ENCODE measurements around the gene FDX2.
"Not testable (repeated sequence)": the region's sequence is repeated elsewhere in the genome, so short reads cannot be mapped to it uniquely, and the experiment has no call there.

The FDX2 gene

GRCh38 chr19:10315335-10316214 is at the start of gene FDX2:
TSS of gene FDX2 (minus strand) at chr19:10316015. CDS start at chr19:10315996, 19 bp downstream.
- DNase-seq: peak; percentile 63

DNA sequence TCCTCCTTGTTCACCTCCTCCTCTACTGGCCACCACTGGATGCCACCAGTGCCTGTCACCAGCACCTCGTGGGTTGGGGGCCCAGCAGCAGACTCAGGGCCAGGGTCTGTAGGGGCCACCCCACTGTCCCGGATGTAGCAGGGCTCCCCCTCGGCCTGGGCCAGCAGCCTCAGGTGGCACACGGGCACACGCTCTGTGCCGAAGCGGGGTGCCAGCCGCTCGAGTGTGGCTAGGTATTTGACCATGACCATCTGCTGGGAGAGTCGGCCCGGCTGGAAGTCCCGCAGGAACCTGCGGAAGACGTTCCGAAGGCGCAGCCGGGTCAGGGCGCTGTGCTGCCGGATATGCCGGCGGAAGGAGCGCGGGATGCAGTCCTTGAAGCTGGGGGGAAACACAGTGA is 49.7 kb upstream of the FDX2 start:
- DNase-seq: no peak

GRCh38 chr19:10364644-10365043 is 48.8 kb upstream of the FDX2 start:
- no peak for DNase-seq

DNA sequence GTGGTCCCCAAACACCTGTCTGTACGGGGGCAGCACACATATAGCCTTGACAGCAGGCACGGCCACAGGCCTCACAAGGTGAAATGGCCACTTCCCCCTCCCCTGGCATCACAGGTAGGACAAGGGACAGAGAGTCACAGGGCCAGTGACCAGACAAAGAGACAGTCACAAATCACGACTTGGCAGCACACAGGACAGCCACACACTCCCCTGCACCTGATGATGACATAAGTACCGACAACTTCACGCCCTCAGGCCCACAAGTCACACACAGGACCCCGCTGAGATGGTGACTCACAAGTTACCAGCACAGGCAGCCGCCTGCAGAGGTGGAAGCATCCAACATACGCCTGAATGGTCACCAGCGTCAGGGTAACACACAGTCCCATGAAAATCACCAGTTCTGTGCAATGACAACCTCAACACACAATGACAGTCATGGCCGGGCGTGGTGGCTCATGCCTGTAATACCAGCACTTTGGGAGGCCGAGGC is 48.0 kb upstream of the FDX2 start:
- no peak for DNase-seq

GRCh38 chr19:10362259-10362658 is 46.4 kb upstream of the FDX2 start:
- no peak for DNase-seq

- no peak for DNase-seq
These were observed 45.8 kb upstream of the FDX2 start for GRCh38 chr19:10361569-10362011.

DNA sequence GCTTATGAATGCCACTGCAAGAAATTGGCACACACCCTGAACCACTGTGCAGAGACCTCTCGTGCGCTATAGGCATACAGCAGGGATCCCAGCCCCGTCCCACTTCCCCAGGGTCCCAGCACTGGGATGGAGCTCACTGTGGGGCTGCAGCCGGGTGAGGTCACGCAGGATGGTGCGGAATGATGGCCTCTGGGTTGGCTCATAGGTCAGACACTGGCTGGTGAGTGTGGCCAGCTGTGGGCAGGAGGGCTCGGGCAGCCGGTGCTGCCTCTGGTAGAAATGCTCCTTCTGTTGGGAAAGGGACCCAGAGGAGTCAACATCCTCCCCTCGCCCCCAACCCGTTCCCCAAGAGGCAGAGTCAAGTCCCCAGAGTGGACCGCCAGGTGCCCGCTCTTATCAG is 40.6 kb upstream of the FDX2 start:
- DNase-seq: no peak

GRCh38 chr19:10353793-10354391 is 38.1 kb upstream of the FDX2 start:
- DNase-seq: no peak

DNA sequence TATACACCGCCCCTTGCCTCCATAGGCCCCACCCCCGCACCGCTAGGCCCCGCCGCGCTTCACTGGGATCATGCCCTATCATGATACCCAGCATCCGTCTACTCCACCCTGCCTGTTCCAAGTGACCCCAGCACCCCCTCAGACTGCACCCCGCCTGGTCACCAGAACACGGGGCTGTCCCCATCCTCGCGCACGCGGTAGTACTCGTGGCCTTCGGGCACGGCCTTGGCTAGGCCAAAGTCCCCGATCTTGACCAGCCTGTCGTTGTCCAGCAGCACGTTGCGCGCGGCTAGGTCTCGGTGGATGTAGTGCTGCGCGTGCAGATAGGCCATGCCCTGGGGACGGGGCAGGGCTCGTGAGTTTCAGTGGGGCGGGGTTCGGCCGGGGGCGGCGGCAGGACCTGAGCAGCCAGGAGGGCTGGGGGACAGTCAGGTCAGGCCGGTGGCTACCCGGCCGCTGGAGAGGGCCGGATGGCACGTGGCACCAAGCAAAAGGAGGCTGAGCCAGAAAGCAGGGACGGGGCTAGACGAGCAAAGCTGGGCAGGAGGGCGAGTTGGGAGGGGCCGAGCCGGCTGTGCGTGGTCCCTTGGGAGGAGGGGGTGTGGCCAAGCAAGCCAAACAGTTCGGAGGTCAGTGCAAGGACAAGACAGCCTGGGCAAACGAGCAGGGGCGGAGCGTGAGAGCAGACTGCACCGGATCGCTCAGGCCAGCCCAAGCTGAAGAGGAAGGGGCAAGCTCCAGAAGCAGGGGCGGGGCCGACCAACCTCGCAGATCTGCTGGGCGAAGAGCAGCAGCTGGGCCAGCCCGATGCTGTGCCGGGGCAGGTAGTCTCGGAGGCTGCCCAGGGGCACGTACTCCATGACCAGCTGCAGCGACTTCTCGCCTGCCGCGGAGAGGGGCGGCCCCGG is 37.2 kb upstream of the FDX2 start:
- no peak for DNase-seq

GRCh38 chr19:10346509-10346908 is 30.7 kb upstream of the FDX2 start:
- no peak for DNase-seq

GRCh38 chr19:10344780-10345179 is 29.0 kb upstream of the FDX2 start:
- no peak for DNase-seq

DNA sequence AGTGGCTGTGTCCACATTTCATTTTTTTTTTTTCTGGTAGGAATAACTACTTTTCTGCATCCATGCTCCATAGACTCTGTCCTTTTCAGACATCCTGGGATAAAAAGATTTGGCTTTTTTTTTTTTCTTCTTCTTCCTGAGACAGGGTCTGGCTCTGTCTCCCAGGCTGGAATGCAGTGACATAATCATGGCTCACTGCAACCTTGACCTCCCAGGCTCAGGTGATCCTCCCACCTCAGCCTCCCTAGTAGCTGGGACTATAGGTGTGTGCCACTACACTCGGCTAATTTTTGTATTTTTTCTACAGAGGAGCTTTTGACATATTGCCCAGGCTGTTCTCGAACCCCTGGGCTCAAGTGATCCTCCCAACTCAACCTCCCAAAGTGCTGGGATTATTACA is 27.7 kb upstream of the FDX2 start:
- DNase-seq: no peak

DNA sequence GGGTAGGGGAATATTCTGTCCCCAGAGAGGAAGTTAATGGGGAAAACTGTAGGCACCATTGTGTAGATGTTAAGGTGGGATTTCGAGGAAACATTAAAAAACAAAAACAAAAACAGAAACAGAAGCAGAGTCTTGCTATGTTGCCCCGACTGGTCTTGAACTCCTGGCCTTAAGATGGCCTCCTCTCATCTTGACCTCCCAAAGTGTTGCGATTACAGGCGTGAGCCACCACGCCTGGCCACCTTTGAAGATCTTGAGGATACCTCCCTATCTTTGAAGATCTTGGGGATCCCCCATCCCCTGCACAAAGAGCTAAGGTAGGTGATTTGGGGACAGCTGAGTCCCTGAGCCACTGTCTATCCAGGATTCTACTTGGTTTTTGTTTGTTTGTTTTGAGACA is 24.2 kb upstream of the FDX2 start:
- no peak for DNase-seq

DNA sequence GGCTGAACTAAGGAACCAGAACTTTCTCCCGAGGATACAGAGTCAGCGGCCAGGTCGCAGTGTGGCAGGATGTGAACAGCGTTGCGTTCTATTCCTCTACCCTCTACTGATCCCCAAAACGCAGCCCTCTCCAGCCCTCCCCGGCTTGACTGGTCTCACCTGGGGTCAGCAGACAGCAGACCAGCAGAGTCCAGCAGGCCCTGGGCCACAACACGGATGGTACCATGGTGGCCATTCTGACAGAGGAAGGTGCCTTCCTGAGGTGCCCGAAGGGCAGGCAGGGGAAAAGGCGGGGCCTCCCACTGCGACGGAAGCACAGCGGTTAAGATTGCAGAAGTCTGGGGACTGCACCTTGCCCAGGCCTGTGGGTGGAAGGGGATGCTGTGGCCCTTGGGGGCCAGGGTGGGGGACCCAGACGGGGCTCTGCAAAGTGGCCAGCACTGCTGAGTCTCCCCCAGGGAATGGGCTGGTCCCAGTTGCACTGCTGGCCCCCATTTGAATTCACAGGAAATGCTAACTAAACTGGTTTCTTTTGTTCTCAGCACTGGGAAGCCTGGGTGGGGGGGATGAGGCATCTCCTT is 23.7 kb upstream of the FDX2 start, which contains the start of gene ICAM3:
ICAM3 (minus strand) TSS at position 245 of the 581 bp plus-strand sequence; CDS start at position 235, 10 bp downstream.
- peak; percentile 64 for DNase-seq

- no peak for DNase-seq
These were observed 23.1 kb upstream of the FDX2 start for GRCh38 chr19:10338940-10339339.

DNA sequence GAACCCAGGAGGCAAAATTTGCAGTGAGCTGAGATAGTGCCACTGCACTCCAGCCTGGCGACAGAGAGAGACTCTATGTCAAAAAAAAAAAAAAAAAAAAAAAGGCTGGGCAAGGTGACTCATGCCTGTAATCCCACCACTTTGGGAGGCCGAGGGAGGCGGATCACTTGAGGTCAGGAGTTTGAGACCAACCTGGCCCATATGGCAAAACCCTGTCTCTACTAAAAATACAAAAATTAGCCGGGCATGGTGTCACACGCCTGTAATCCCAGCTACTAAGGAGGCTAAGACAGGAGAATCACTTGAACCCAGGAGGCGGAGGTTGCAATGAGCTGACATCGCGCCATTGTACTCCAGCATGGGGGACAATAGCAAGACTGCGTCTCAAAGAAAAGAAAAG is 20.9 kb upstream of the FDX2 start:
- not testable (repeated sequence) for DNase-seq

- DNase-seq: no peak
These were observed 19.7 kb upstream of the FDX2 start for GRCh38 chr19:10335352-10335985.

GRCh38 chr19:10334588-10335351 is 19.0 kb upstream of the FDX2 start:
- no peak for DNase-seq

DNA sequence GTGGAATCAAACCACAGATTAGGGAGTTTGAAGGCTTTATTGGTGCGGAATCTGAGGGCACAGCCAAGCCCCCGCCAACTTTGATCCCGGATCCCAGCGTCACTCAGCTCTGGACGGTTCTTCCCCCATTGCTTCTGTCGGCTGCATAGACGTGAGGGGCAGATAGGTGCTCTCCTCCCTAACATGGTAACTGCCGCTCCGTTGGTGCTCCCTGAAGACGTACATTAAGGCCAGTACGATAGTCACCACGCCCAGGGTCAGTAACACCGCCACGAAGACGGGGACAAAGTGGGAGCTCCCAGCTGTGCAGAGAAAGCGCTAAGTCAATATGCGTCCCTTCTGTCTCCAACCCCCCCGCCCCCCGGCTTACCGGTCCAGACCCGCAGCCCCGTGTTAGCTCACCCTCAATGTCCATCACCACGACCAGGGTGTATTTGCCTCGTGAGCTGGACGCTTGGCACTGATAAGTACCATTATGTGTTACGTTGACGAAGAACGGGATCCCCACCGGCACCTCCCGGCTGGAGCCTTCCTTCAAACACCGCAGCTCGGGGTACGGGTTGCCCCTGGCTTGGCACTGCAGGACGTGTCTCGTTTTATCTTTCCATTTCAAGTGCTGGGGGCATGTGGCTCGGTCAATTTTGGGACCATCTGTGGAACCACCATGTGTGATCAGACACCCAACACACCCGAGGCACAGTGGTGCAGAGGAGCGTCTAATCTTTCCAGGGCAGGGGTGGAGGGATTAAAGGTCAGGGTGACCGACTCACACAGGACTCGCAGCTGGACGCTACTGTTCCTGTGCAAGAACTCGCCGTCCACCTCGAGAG is 18.2 kb upstream of the FDX2 start:
- DNase-seq: no peak
